Measurements from ENCODE around the gene TMEM130. TPM values are rescaled to one million over a fixed set of nuclear protein-coding genes. Genes with fewer than 3 reads are reported as not detected.
"Not testable (repeated sequence)": the region's sequence is repeated elsewhere in the genome, so short reads cannot be mapped to it uniquely, and the experiment has no call there.

Gene TMEM130
- total RNA-seq, 1 donor = 0.21 TPM

- H3K4me3 ChIP-seq (ENCODE audit: low read length) = no peak overlapping the region
- peaks cover 23% of the 10 kb centered on the region for H3K4me1 ChIP-seq (ENCODE audit: insufficient read depth, low read length)
- H3K9me3 ChIP-seq (ENCODE audit: low read depth, low read length) = no peaks in the 10 kb centered on the region
- H3K27me3 ChIP-seq (ENCODE audit: insufficient read depth, low read length) = no peaks in the 10 kb centered on the region
These were observed 11.9 kb upstream of the TMEM130 start for GRCh38 chr7:98881561-98882315.

- Histone ChIP-seq H3K9me3 (ENCODE audit: low read depth, low read length) (no peaks in the 10 kb centered on the region), H3K27me3 (ENCODE audit: insufficient read depth, low read length) (no peaks in the 10 kb centered on the region), H3K4me3 (ENCODE audit: low read length) (no peak overlapping the region), H3K4me1 (ENCODE audit: insufficient read depth, low read length) (peaks cover 23% of the 10 kb centered on the region)
These were observed 10.7 kb upstream of the TMEM130 start for GRCh38 chr7:98880485-98880884.

GRCh38 chr7:98879979-98880315 is 10.1 kb upstream of the TMEM130 start:
- H3K4me1 ChIP-seq (ENCODE audit: insufficient read depth, low read length) = peaks cover 23% of the 10 kb centered on the region
- peak overlapping the region; percentile 93 for H3K4me3 ChIP-seq (ENCODE audit: low read length)
- H3K27me3 ChIP-seq (ENCODE audit: insufficient read depth, low read length) = no peaks in the 10 kb centered on the region
- H3K9me3 ChIP-seq (ENCODE audit: low read depth, low read length) = no peaks in the 10 kb centered on the region

GRCh38 chr7:98879198-98879978 is 9.6 kb upstream of the TMEM130 start:
- Histone ChIP-seq H3K9me3 (ENCODE audit: low read depth, low read length) (no peaks in the 10 kb centered on the region), H3K4me3 (ENCODE audit: low read length) (peak overlapping the region; percentile 93), H3K27me3 (ENCODE audit: insufficient read depth, low read length) (no peaks in the 10 kb centered on the region), H3K4me1 (ENCODE audit: insufficient read depth, low read length) (peaks cover 23% of the 10 kb centered on the region)

- peak within 1 kb of the TSS; percentile 93 for H3K4me3 ChIP-seq (ENCODE audit: low read length)
- no peaks in the 10 kb centered on the region for H3K9me3 ChIP-seq (ENCODE audit: low read depth, low read length)
These were observed 8.8 kb upstream of the TMEM130 start, which contains the start of gene TRRAP for GRCh38 chr7:98878365-98879197. Gene TRRAP, plus strand, starts transcription at chr7:98878532. Its CDS starts 2,619 bp downstream, at chr7:98881151.

GRCh38 chr7:98877692-98878364 is 8.0 kb upstream of the TMEM130 start:
- peaks cover 23% of the 10 kb centered on the region for H3K4me1 ChIP-seq (ENCODE audit: insufficient read depth, low read length)
- H3K27me3 ChIP-seq (ENCODE audit: insufficient read depth, low read length) = no peaks in the 10 kb centered on the region
- H3K4me3 ChIP-seq (ENCODE audit: low read length) = peak overlapping the region; percentile 93
- H3K9me3 ChIP-seq (ENCODE audit: low read depth, low read length) = no peaks in the 10 kb centered on the region

More at GRCh38 chr7:98878365-98879197, 8.8 kb upstream of the TMEM130 start, which contains the start of gene TRRAP:
- H3K4me1 ChIP-seq (ENCODE audit: insufficient read depth, low read length) = peaks cover 23% of the 10 kb centered on the region
- H3K27me3 ChIP-seq (ENCODE audit: insufficient read depth, low read length) = no peaks in the 10 kb centered on the region

GRCh38 chr7:98877146-98877545 is 7.3 kb upstream of the TMEM130 start:
- peaks cover 23% of the 10 kb centered on the region for H3K4me1 ChIP-seq (ENCODE audit: insufficient read depth, low read length)
- no peak overlapping the region for H3K4me3 ChIP-seq (ENCODE audit: low read length)
- no peaks in the 10 kb centered on the region for H3K9me3 ChIP-seq (ENCODE audit: low read depth, low read length)
- H3K27me3 ChIP-seq (ENCODE audit: insufficient read depth, low read length) = no peaks in the 10 kb centered on the region

- Histone ChIP-seq H3K27me3 (ENCODE audit: insufficient read depth, low read length) (no peaks in the 10 kb centered on the region), H3K4me1 (ENCODE audit: insufficient read depth, low read length) (peaks cover 26% of the 10 kb centered on the region), H3K9me3 (ENCODE audit: low read depth, low read length) (no peaks in the 10 kb centered on the region), H3K4me3 (ENCODE audit: low read length) (no peak overlapping the region)
These were observed 5.7 kb upstream of the TMEM130 start for GRCh38 chr7:98875501-98875900.

- no peaks in the 10 kb centered on the region for H3K27me3 ChIP-seq (ENCODE audit: insufficient read depth, low read length)
These were observed 5.1 kb upstream of the TMEM130 start for GRCh38 chr7:98874942-98875341.

GRCh38 chr7:98873610-98874009 is 3.8 kb upstream of the TMEM130 start:
- H3K4me3 ChIP-seq (ENCODE audit: low read length); H3K9me3 ChIP-seq (ENCODE audit: low read depth, low read length): not testable (repeated sequence)
- Histone ChIP-seq H3K4me1 (ENCODE audit: insufficient read depth, low read length) (peaks cover 19% of the 10 kb centered on the region), H3K27me3 (ENCODE audit: insufficient read depth, low read length) (peaks cover 11% of the 10 kb centered on the region)

More at GRCh38 chr7:98874942-98875341, 5.1 kb upstream of the TMEM130 start:
- Histone ChIP-seq H3K4me3 (ENCODE audit: low read length) (no peak overlapping the region), H3K9me3 (ENCODE audit: low read depth, low read length) (no peaks in the 10 kb centered on the region), H3K4me1 (ENCODE audit: insufficient read depth, low read length) (peaks cover 21% of the 10 kb centered on the region)

GRCh38 chr7:98872328-98872924 is 2.6 kb upstream of the TMEM130 start:
- Histone ChIP-seq H3K27me3 (ENCODE audit: insufficient read depth, low read length) (peaks cover 16% of the 10 kb centered on the region), H3K9me3 (ENCODE audit: low read depth, low read length) (no peaks in the 10 kb centered on the region), H3K4me1 (ENCODE audit: insufficient read depth, low read length) (peaks cover 13% of the 10 kb centered on the region), H3K4me3 (ENCODE audit: low read length) (no peak overlapping the region)

- H3K9me3 ChIP-seq (ENCODE audit: low read depth, low read length) = no peaks in the 10 kb centered on the region
- peaks cover 16% of the 10 kb centered on the region for H3K27me3 ChIP-seq (ENCODE audit: insufficient read depth, low read length)
- H3K4me3 ChIP-seq (ENCODE audit: low read length) = no peak overlapping the region
- peaks cover 12% of the 10 kb centered on the region for H3K4me1 ChIP-seq (ENCODE audit: insufficient read depth, low read length)
These were observed 1.1 kb upstream of the TMEM130 start for GRCh38 chr7:98870807-98871491.

GRCh38 chr7:98870121-98870651 is 372 bp upstream of the TMEM130 start:
- Histone ChIP-seq H3K4me3 (ENCODE audit: low read length) (no peak overlapping the region), H3K4me1 (ENCODE audit: insufficient read depth, low read length) (peaks cover 12% of the 10 kb centered on the region), H3K27me3 (ENCODE audit: insufficient read depth, low read length) (peaks cover 16% of the 10 kb centered on the region), H3K9me3 (ENCODE audit: low read depth, low read length) (no peaks in the 10 kb centered on the region)
